H9 (cell line): ENCODE data around the gene CHRND. TPM values are rescaled to one million over a fixed set of nuclear protein-coding genes. Genes with fewer than 3 reads are reported as not detected.

Experiments
- DNase-seq: peaks from one replicate; pipeline ENCODE4 v3.0.0-alpha.2; 2017
- H2AFZ ChIP-seq: one replicate; pipeline ENCODE4 v1.6.1; 2013; ENCODE audit warnings: mild to moderate bottlenecking, low read length, control low read depth, moderate library complexity
- H2AK5ac ChIP-seq: 2 replicates; pipeline ENCODE4 v1.6.1; 2013; ENCODE audit warnings: low read length, control low read depth, mixed read lengths; ENCODE audit not compliant: insufficient read length
- H2BK120ac ChIP-seq: one replicate; pipeline ENCODE4 v1.6.1; 2013; ENCODE audit warnings: low read depth, mild to moderate bottlenecking, low read length, control low read depth, inconsistent platforms; ENCODE audit not compliant: poor library complexity, severe bottlenecking
- H2BK12ac ChIP-seq: 2 replicates; pipeline ENCODE4 v1.6.1; 2013; ENCODE audit warnings: low read length, control low read depth, mixed read lengths, low read depth; ENCODE audit not compliant: insufficient read length
- H2BK15ac ChIP-seq: 2 replicates; pipeline ENCODE4 v1.6.1; 2013; ENCODE audit warnings: low read depth, low read length, control low read depth
- H2BK20ac ChIP-seq: one replicate; pipeline ENCODE4 v1.6.1; 2013; ENCODE audit warnings: low read depth, mild to moderate bottlenecking, low read length, control low read depth, inconsistent platforms; ENCODE audit not compliant: poor library complexity, severe bottlenecking
- H2BK5ac ChIP-seq: 2 replicates; pipeline ENCODE4 v1.6.1; 2013; ENCODE audit warnings: low read length, control low read depth, mixed read lengths; ENCODE audit not compliant: insufficient read length
- H3K14ac ChIP-seq: 2 replicates; pipeline ENCODE4 v1.6.1; 2013; ENCODE audit warnings: low read length, control low read depth; ENCODE audit not compliant: insufficient read depth
- H3K18ac ChIP-seq: 2 replicates; pipeline ENCODE4 v1.6.1; 2013; ENCODE audit warnings: low read depth, mild to moderate bottlenecking, mixed read lengths, low read length, control low read depth; ENCODE audit not compliant: insufficient read length
- H3K23ac ChIP-seq: 2 replicates; pipeline ENCODE4 v1.6.1; 2013; ENCODE audit warnings: low read length, control low read depth, mixed read lengths, low read depth; ENCODE audit not compliant: insufficient read length
- H3K23me2 ChIP-seq: 2 replicates; pipeline ENCODE4 v1.6.1; 2013; ENCODE audit warnings: low read depth, mild to moderate bottlenecking, mixed read lengths, low read length, control low read depth; ENCODE audit not compliant: insufficient read length, poor library complexity, severe bottlenecking
- H3K27ac ChIP-seq: 2 replicates; pipeline ENCODE4 v1.5.1; 2013; ENCODE audit warnings: low read length, control low read depth, mixed read lengths, low read depth; ENCODE audit not compliant: insufficient read length
- H3K27me3 ChIP-seq: 2 replicates; pipeline ENCODE4 v1.6.1; 2013; ENCODE audit warnings: low read length, control low read depth, inconsistent platforms; ENCODE audit not compliant: insufficient read depth
- H3K4ac ChIP-seq: 2 replicates; pipeline ENCODE4 v1.6.1; 2013; ENCODE audit warnings: low read depth, mild to moderate bottlenecking, control low read depth, inconsistent platforms, low read length, moderate library complexity
- H3K4me1 ChIP-seq: 2 replicates; pipeline ENCODE4 v1.6.1; 2013; ENCODE audit warnings: low read length, control low read depth, inconsistent platforms; ENCODE audit not compliant: insufficient read depth
- H3K4me2 ChIP-seq: 2 replicates; pipeline ENCODE4 v1.6.1; 2013; ENCODE audit warnings: low read length, control low read depth, mixed read lengths; ENCODE audit not compliant: insufficient read length, insufficient read depth
- H3K56ac ChIP-seq: 2 replicates; pipeline ENCODE4 v1.6.1; 2013; ENCODE audit warnings: low read depth, mild to moderate bottlenecking, mixed read lengths, low read length, control low read depth; ENCODE audit not compliant: insufficient read length
- H3K79me1 ChIP-seq: 2 replicates; pipeline ENCODE4 v1.6.1; 2013; ENCODE audit warnings: low read depth, mild to moderate bottlenecking, moderate library complexity, low read length, control low read depth, inconsistent platforms; ENCODE audit not compliant: insufficient read depth, poor library complexity, severe bottlenecking
- H3K79me2 ChIP-seq: 2 replicates; pipeline ENCODE4 v1.6.1; 2013; ENCODE audit warnings: low read length, control low read depth, inconsistent platforms; ENCODE audit not compliant: insufficient read depth
- H3K9ac ChIP-seq: 2 replicates; pipeline ENCODE4 v1.6.1; 2013; ENCODE audit warnings: low read length, control low read depth, mixed read lengths; ENCODE audit not compliant: insufficient read length; ENCODE audit errors: extremely low read depth
- H3K9me3 ChIP-seq: one replicate; pipeline ENCODE4 v1.6.1; 2013; ENCODE audit warnings: low read depth, low read length, inconsistent platforms; ENCODE audit not compliant: control insufficient read depth
- H3T11ph ChIP-seq: one replicate; pipeline ENCODE4 v1.6.1; 2013; ENCODE audit warnings: mild to moderate bottlenecking, low read length, control low read depth, inconsistent platforms
- H4K20me1 ChIP-seq: one replicate; pipeline ENCODE4 v1.6.1; 2013; ENCODE audit not compliant: control insufficient read depth, insufficient read length, insufficient read depth
- H4K5ac ChIP-seq: 2 replicates; pipeline ENCODE4 v1.6.1; 2013; ENCODE audit warnings: low read depth, mild to moderate bottlenecking, mixed read lengths, low read length, control low read depth; ENCODE audit not compliant: insufficient read length
- H4K8ac ChIP-seq: replicated peaks from 2 replicates; pipeline ENCODE4 v1.6.1; 2013; ENCODE audit warnings: low read length, control low read depth, mixed read lengths, low read depth; ENCODE audit not compliant: insufficient read length
- H4K91ac ChIP-seq: 2 replicates; pipeline ENCODE4 v1.6.1; 2013; ENCODE audit warnings: low read depth, mild to moderate bottlenecking, moderate library complexity, mixed read lengths, low read length, control low read depth; ENCODE audit not compliant: insufficient read length
- H3K27ac Mint-ChIP-seq, 3 experiments: 2 replicates in 2 of 3; 3 replicates in 1 of 3; pipeline ENCODE4 v1.8.0; 2020 to 2021; ENCODE audit warnings: mixed read lengths in 3 of 3, mild to moderate bottlenecking in 1 of 3, moderate library complexity in 1 of 3
- H3K27me3 Mint-ChIP-seq: 2 replicates; pipeline ENCODE4 v1.8.0; 2021; ENCODE audit warnings: low read depth, mild to moderate bottlenecking, moderate library complexity, mixed read lengths
- H3K36me3 Mint-ChIP-seq, 3 experiments: 2 replicates in 2 of 3; 3 replicates in 1 of 3; pipeline ENCODE4 v1.8.0; 2020 to 2021; ENCODE audit warnings: low read depth in 3 of 3, mixed read lengths in 3 of 3; ENCODE audit not compliant: insufficient read depth in 1 of 3
- H3K4me1 Mint-ChIP-seq, 2 experiments: 2 replicates each; pipeline ENCODE4 v1.8.0; 2020; ENCODE audit warnings: mixed read lengths in 2 of 2
- H3K4me3 Mint-ChIP-seq, 2 experiments: 2 replicates in 1 of 2; 3 replicates in 1 of 2; pipeline ENCODE4 v1.8.0; 2020 to 2021; ENCODE audit warnings: mild to moderate bottlenecking in 2 of 2, mixed read lengths in 2 of 2, moderate library complexity in 1 of 2
- H3K9me3 Mint-ChIP-seq, 2 experiments: 2 replicates in 1 of 2; 3 replicates in 1 of 2; pipeline ENCODE4 v1.8.0; 2020; ENCODE audit warnings: mild to moderate bottlenecking in 2 of 2, mixed read lengths in 2 of 2, moderate library complexity in 1 of 2
- CTCF ChIP-seq: fragments of 200-600 bp; sonication (generic); conservative IDR thresholded peaks from 3 replicates; pipeline ENCODE4 v1.8.0; 2021; ENCODE audit warnings: antibody characterized with exemption, mild to moderate bottlenecking
- WGBS: extraction: QIAGEN DNeasy Blood & Tissue Kit; methylation state at CpG from one replicate; pipeline ENCODE4 v1.1.7; 2013; ENCODE audit warnings: missing lambda C conversion rate, low lambda C conversion rate, mixed read lengths; ENCODE audit not compliant: insufficient read length; ENCODE audit errors: extremely low coverage; 5-methylcytosine and 5-hydroxymethylcytosine counted together
- total RNA-seq: library from RNA; stranded (reverse); gene quantifications from 2 replicates; pipeline ENCODE4 v1.2.1, GENCODE V29; 2021

Gene CHRND
- total RNA-seq, 1 experiment from 2014 or later = not detected

DNA sequence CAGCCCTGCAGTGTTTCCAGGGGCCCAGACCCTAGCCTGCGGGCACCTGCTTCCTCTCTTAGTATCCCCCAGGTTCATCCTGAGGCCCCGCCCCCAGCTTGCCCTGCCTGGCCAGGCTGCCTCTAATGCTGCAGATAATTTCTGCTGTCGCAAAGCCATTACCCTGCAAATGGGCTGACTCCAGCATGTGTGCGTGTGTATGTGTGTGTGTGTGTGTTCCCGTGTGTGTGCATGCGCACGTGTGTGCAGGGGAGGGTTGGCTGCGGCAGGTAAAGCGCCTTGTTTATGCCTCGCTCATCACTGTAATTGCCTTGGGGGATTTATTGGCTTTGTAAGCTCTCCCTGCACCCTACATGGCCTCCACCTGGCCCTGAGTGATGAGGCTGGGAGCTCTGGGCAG, 13.4 kb upstream of the CHRND start:
- no peak overlapping the region for H3K4ac ChIP-seq
- no peak overlapping the region for H2AFZ ChIP-seq
- no peak overlapping the region for H3K9ac ChIP-seq
- Mint-ChIP-seq H3K27me3 (peaks cover 14% of the 10 kb centered on the region), H3K4me3 (no peak overlapping the region), H3K36me3 (no peaks in the 10 kb centered on the region), H3K27ac (no peak overlapping the region), H3K4me1 (peaks cover 13 to 37% of the 10 kb centered on the region in 2 experiments), H3K9me3 (peaks cover 0 to 2% of the 10 kb centered on the region in 2 experiments; a peak in 2 of 5 replicates)
- DNase-seq = no peak
- H3K27ac ChIP-seq = no peak overlapping the region
- H3T11ph ChIP-seq = no peak overlapping the region
- no peaks in the 10 kb centered on the region for H3K4me1 ChIP-seq
- H4K5ac ChIP-seq = no peak overlapping the region
- H3K27me3 ChIP-seq = no peaks in the 10 kb centered on the region
- H3K4me2 ChIP-seq = no peak overlapping the region
- no peak overlapping the region for H2BK120ac ChIP-seq
- no peak overlapping the region for H3K18ac ChIP-seq
- H2BK12ac ChIP-seq = no peak overlapping the region
- no peak overlapping the region for H3K14ac ChIP-seq
- H2BK5ac ChIP-seq = no peak overlapping the region
- no peak overlapping the region for H3K56ac ChIP-seq
- WGBS = no CpG with 5 or more reads among the region's 10 CpGs
- no peaks in the 10 kb centered on the region for H3K79me2 ChIP-seq
- no peak for TF ChIP-seq CTCF
- H3K23me2 ChIP-seq = no peaks in the 10 kb centered on the region
- H2AK5ac ChIP-seq = no peak overlapping the region
- H3K23ac ChIP-seq = no peak overlapping the region
- no peaks in the 10 kb centered on the region for H3K79me1 ChIP-seq
- no peaks in the 10 kb centered on the region for H4K20me1 ChIP-seq
- no peak overlapping the region for H4K91ac ChIP-seq
- H2BK15ac ChIP-seq = no peak overlapping the region
- H2BK20ac ChIP-seq = no peak overlapping the region
- no peaks in the 10 kb centered on the region for H3K9me3 ChIP-seq
- H4K8ac ChIP-seq = no peak overlapping the region
